Type B pancreatic cell (in vitro differentiated cells): Measurements from ENCODE around the gene CPM. TPM values are rescaled to one million over a fixed set of nuclear protein-coding genes. Genes with fewer than 3 reads are reported as not detected.

ENCODE experiments used
- DNase-seq: peaks from one replicate; pipeline ENCODE4 v3.0.0; 2021; ENCODE audit warnings: mixed read lengths; ENCODE audit not compliant: unreplicated experiment; ENCODE audit errors: extremely low spot score
- H3K27ac Mint-ChIP-seq: 2 replicates; pipeline ENCODE4 v1.8.0; 2021; ENCODE audit warnings: mild to moderate bottlenecking, mixed read lengths
- H3K27me3 Mint-ChIP-seq: 2 replicates; pipeline ENCODE4 v1.8.0; 2021; ENCODE audit warnings: mixed read lengths
- H3K36me3 Mint-ChIP-seq: 2 replicates; pipeline ENCODE4 v1.8.0; 2021; ENCODE audit warnings: mixed read lengths
- H3K4me1 Mint-ChIP-seq: one replicate; pipeline ENCODE4 v1.8.0; 2021; ENCODE audit warnings: mixed read lengths; ENCODE audit not compliant: unreplicated experiment
- H3K4me3 Mint-ChIP-seq: 2 replicates; pipeline ENCODE4 v1.8.0; 2021; ENCODE audit warnings: mild to moderate bottlenecking, mixed read lengths
- H3K9me3 Mint-ChIP-seq: 2 replicates; pipeline ENCODE4 v1.8.0; 2021; ENCODE audit warnings: mixed read lengths
- CTCF ChIP-seq: fragments of 200-600 bp; sonication (generic); conservative IDR thresholded peaks from 2 replicates; pipeline ENCODE4 v1.5.0; 2021; ENCODE audit warnings: antibody characterized with exemption, mild to moderate bottlenecking
- total RNA-seq: library from RNA; stranded (reverse); gene quantifications from 2 replicates; pipeline ENCODE4 v1.2.1, GENCODE V29; 2021; ENCODE audit warnings: low replicate concordance

Gene CPM
- total RNA-seq, 1 donor from 2014 or later: 58.1 TPM

DNA sequence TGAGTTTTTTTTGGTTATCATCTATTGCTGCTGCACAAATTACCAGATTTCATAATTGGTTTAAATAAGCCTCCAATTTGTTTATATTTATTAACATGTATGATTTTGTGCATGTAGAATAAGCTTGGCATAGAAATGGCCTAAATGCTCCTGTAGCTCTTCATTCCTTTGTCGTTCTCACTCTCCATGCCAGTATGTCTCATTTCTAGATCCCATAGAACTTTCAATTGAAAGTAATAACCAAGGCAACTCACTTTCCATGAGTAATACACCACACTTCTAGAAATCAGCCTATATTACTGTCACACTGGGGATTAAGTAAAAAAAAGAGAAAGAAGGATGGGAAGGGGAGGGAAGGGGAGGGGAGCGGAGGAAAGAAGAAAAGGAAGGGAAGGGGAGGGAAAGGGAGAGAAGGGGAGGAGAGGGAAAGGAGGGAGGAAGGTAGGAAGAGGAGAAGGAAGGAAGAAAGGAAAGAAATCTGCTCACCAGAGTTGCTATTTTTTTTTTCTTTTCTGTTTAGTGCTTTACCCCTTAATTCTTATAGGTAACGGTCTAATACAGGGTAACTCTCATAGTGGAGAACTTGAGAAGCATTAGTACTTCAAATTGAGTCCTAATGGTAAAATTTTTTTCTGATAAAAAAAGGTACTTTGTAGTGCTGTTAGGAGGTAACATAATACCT, 79.4 kb downstream of the CPM start:
- H3K36me3 Mint-ChIP-seq: no peaks in the 10 kb centered on the region
- no peak for TF ChIP-seq CTCF
- H3K4me3 Mint-ChIP-seq: no peak overlapping the region
- no peaks in the 10 kb centered on the region for H3K4me1 Mint-ChIP-seq
- H3K27ac Mint-ChIP-seq: no peak overlapping the region
- peaks cover 4% of the 10 kb centered on the region for H3K27me3 Mint-ChIP-seq
- H3K9me3 Mint-ChIP-seq: no peaks in the 10 kb centered on the region
- no peak for DNase-seq

GRCh38 chr12:68851592-68852306, 81.2 kb downstream of the CPM start:
- DNase-seq: no peak
- H3K4me3 Mint-ChIP-seq: no peak overlapping the region
- H3K36me3 Mint-ChIP-seq: no peaks in the 10 kb centered on the region
- H3K27me3 Mint-ChIP-seq: peaks cover 4% of the 10 kb centered on the region
- TF ChIP-seq CTCF: no peak
- H3K4me1 Mint-ChIP-seq: no peaks in the 10 kb centered on the region
- H3K9me3 Mint-ChIP-seq: no peaks in the 10 kb centered on the region
- no peak overlapping the region for H3K27ac Mint-ChIP-seq

DNA sequence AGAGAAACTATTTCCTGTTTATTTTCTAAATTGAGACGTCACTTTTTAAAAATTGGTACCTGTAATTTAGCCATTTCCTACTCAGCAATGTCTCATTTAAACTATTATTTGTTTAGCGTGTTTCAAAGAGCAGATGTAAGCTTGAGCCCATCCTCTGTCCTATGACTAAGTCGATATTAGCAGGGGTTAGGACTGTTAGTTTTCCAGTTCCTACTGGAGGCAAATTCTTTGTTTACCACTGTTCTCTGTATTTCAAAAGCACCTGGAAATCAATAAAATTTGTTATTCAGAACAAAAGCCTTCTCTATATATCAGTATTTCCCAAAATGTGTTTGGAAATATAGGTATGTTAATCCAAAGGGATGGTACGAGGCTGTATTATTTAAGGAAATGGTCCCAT, 82.6 kb downstream of the CPM start:
- no peak for DNase-seq
- H3K4me3 Mint-ChIP-seq: no peak overlapping the region
- H3K4me1 Mint-ChIP-seq: no peaks in the 10 kb centered on the region
- H3K27me3 Mint-ChIP-seq: peaks cover 4% of the 10 kb centered on the region
- no peaks in the 10 kb centered on the region for H3K36me3 Mint-ChIP-seq
- TF ChIP-seq CTCF: no peak
- no peak overlapping the region for H3K27ac Mint-ChIP-seq
- H3K9me3 Mint-ChIP-seq: no peaks in the 10 kb centered on the region

GRCh38 chr12:68846811-68847210, 86.2 kb downstream of the CPM start:
- H3K4me1 Mint-ChIP-seq: no peaks in the 10 kb centered on the region
- DNase-seq: no peak
- no peak overlapping the region for H3K4me3 Mint-ChIP-seq
- no peaks in the 10 kb centered on the region for H3K9me3 Mint-ChIP-seq
- H3K27me3 Mint-ChIP-seq: no peaks in the 10 kb centered on the region
- no peak overlapping the region for H3K27ac Mint-ChIP-seq
- no peak for TF ChIP-seq CTCF
- peaks cover 17% of the 10 kb centered on the region for H3K36me3 Mint-ChIP-seq

GRCh38 chr12:68844788-68845695, 87.9 kb downstream of the CPM start:
- H3K36me3 Mint-ChIP-seq: peaks cover 25% of the 10 kb centered on the region
- no peak overlapping the region for H3K27ac Mint-ChIP-seq
- no peaks in the 10 kb centered on the region for H3K9me3 Mint-ChIP-seq
- no peaks in the 10 kb centered on the region for H3K27me3 Mint-ChIP-seq
- no peaks in the 10 kb centered on the region for H3K4me1 Mint-ChIP-seq
- no peak for TF ChIP-seq CTCF
- H3K4me3 Mint-ChIP-seq: no peak overlapping the region
- no peak for DNase-seq
